GM21529 (cell line): ENCODE results near the gene XXYLT1.

Experiments used
- ATAC-seq: cut with Tn5 transposase; IDR thresholded peaks from one replicate; pipeline ENCODE4 v1.9.1; 2021; ENCODE audit not compliant: unreplicated experiment

The XXYLT1 gene

GRCh38 chr3:195083659-195084058 is 187.3 kb downstream of the XXYLT1 start:
- no peak for ATAC-seq

GRCh38 chr3:195082811-195083210 is 188.1 kb downstream of the XXYLT1 start:
- no peak for ATAC-seq

GRCh38 chr3:195081242-195081963 is 189.6 kb downstream of the XXYLT1 start:
- ATAC-seq: no peak

GRCh38 chr3:195080571-195081151 is 190.3 kb downstream of the XXYLT1 start:
- no peak for ATAC-seq

- no peak for ATAC-seq
Measured at GRCh38 chr3:195080125-195080524, 190.8 kb downstream of the XXYLT1 start.

GRCh38 chr3:195079636-195080035 is 191.3 kb downstream of the XXYLT1 start:
- no peak for ATAC-seq

GRCh38 chr3:195078891-195079440 is 192.0 kb downstream of the XXYLT1 start:
- no peak for ATAC-seq

- ATAC-seq: no peak
Measured at GRCh38 chr3:195077611-195078540, 193.1 kb downstream of the XXYLT1 start.

GRCh38 chr3:195076981-195077610 is 193.9 kb downstream of the XXYLT1 start:
- ATAC-seq: no peak

- no peak for ATAC-seq
Measured at GRCh38 chr3:195075941-195076875, 194.8 kb downstream of the XXYLT1 start.

- ATAC-seq: no peak
Measured at GRCh38 chr3:195075199-195075940, 195.6 kb downstream of the XXYLT1 start.

GRCh38 chr3:195073866-195074860 is 196.8 kb downstream of the XXYLT1 start:
- ATAC-seq: no peak

- ATAC-seq: no peak
Measured at GRCh38 chr3:195072916-195073564, 197.9 kb downstream of the XXYLT1 start.

- no peak for ATAC-seq
Measured at GRCh38 chr3:195071916-195072820, 198.8 kb downstream of the XXYLT1 start.

- no peak for ATAC-seq
Measured at GRCh38 chr3:195071011-195071728, 199.8 kb downstream of the XXYLT1 start.

GRCh38 chr3:195070336-195070735 is 200.6 kb downstream of the XXYLT1 start:
- ATAC-seq: no peak
